DND-41 (cell line): ENCODE data around the gene GLI2.

ENCODE experiments used
- ATAC-seq: fragments of 200-7000 bp; cut with Tn5 transposase; 3 replicates; pipeline ENCODE4 v1.9.1; 2021; ENCODE audit warnings: low read depth; ENCODE audit not compliant: insufficient read depth
- DNase-seq: peaks from one replicate; pipeline ENCODE4 v3.0.0-alpha.2; 2020
- H2AFZ ChIP-seq: 2 replicates; pipeline ENCODE4 v1.6.0; 2012; ENCODE audit warnings: low read depth, low read length
- H3K27ac ChIP-seq: 2 replicates; pipeline ENCODE4 v1.5.1; 2012; ENCODE audit warnings: low read length, inconsistent platforms
- H3K27me3 ChIP-seq: fragments of 200-600 bp; sonication (generic); 2 replicates; pipeline ENCODE4 v1.6.0; 2012; ENCODE audit warnings: low read length, mild to moderate bottlenecking, inconsistent platforms; ENCODE audit not compliant: insufficient read depth, poor library complexity
- H3K36me3 ChIP-seq: 2 replicates; pipeline ENCODE4 v1.5.1; 2012; ENCODE audit warnings: low read length, inconsistent platforms; ENCODE audit not compliant: insufficient read depth
- H3K4me1 ChIP-seq: 2 replicates; pipeline ENCODE4 v1.5.1; 2012; ENCODE audit warnings: mild to moderate bottlenecking, low read length; ENCODE audit not compliant: insufficient read depth
- H3K4me2 ChIP-seq: 2 replicates; pipeline ENCODE4 v1.6.0; 2012; ENCODE audit warnings: mild to moderate bottlenecking, moderate library complexity, low read length, inconsistent platforms; ENCODE audit not compliant: insufficient read depth
- H3K4me3 ChIP-seq, 2 experiments: fragments of 200-600 bp in 1 of 2; shearing (Covaris generic) in 1 of 2; 2 replicates each; pipeline ENCODE4 v1.5.1; 2012 to 2016; ENCODE audit warnings: inconsistent platforms in 2 of 2, low read length in 2 of 2, mild to moderate bottlenecking in 2 of 2, low read depth in 1 of 2, moderate library complexity in 1 of 2
- H3K79me2 ChIP-seq: 2 replicates; pipeline ENCODE4 v1.6.0; 2012; ENCODE audit warnings: low read length, inconsistent platforms; ENCODE audit not compliant: insufficient read depth
- H3K9ac ChIP-seq: 2 replicates; pipeline ENCODE4 v1.6.0; 2012; ENCODE audit warnings: low read depth, mild to moderate bottlenecking, inconsistent platforms, low read length, moderate library complexity
- H3K9me3 ChIP-seq: 2 replicates; pipeline ENCODE4 v1.5.1; 2012; ENCODE audit warnings: low read length, moderate library complexity, mild to moderate bottlenecking, inconsistent platforms; ENCODE audit not compliant: insufficient read depth, severe bottlenecking
- H4K20me1 ChIP-seq: 2 replicates; pipeline ENCODE4 v1.6.0; 2012; ENCODE audit warnings: low read length; ENCODE audit not compliant: insufficient read depth
- EZH2 ChIP-seq: IDR thresholded peaks from 3 replicates; pipeline ENCODE4 v1.6.1; 2012; ENCODE audit warnings: borderline replicate concordance, low read depth, mild to moderate bottlenecking, moderate library complexity, low read length, inconsistent platforms; ENCODE audit not compliant: severe bottlenecking
- TF ChIP-seq, protein P1 (sequence below): IDR thresholded peaks from 2 replicates; pipeline ENCODE4 v1.5.1; 2012; ENCODE audit warnings: borderline replicate concordance, low read length, moderate library complexity, mild to moderate bottlenecking; ENCODE audit not compliant: poor library complexity, severe bottlenecking; ENCODE audit errors: extremely low read depth

The GLI2 gene

DNA sequence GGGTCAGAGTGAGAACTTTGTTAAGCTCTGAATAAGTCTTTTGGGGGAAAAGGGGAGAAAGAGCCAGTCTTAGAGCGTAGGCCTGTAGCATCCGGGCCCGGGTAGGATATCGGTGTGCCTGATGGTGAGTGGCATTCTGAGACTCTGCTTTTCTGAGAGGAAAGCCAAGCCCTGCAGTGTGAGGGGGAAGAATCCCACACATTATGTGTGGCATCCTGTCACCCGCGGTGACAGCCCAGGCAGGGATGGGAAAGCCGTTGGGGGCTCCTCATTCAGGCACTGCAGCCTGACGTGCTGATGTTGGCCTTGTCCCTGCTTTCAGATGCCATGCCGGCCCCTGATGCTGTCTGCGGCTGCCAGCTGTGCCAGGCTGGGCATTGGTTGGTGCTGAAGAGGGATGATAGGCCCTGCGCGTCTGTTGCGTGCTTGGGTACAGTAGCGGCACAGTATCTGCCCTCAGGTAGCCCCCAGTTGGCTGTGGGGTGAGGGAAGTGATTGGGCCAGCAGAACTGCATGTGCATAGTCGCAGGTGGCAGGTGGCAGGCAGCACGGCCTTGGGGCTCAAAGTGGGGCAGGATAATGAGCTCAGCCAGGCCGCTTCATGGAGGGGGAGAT, 37.6 kb downstream of the GLI2 start:
- H3K9me3 ChIP-seq: no peaks in the 10 kb centered on the region
- H3K36me3 ChIP-seq: no peaks in the 10 kb centered on the region
- TF ChIP-seq EZH2: no peak
- TF ChIP-seq, protein P1, sequence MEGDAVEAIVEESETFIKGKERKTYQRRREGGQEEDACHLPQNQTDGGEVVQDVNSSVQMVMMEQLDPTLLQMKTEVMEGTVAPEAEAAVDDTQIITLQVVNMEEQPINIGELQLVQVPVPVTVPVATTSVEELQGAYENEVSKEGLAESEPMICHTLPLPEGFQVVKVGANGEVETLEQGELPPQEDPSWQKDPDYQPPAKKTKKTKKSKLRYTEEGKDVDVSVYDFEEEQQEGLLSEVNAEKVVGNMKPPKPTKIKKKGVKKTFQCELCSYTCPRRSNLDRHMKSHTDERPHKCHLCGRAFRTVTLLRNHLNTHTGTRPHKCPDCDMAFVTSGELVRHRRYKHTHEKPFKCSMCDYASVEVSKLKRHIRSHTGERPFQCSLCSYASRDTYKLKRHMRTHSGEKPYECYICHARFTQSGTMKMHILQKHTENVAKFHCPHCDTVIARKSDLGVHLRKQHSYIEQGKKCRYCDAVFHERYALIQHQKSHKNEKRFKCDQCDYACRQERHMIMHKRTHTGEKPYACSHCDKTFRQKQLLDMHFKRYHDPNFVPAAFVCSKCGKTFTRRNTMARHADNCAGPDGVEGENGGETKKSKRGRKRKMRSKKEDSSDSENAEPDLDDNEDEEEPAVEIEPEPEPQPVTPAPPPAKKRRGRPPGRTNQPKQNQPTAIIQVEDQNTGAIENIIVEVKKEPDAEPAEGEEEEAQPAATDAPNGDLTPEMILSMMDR: no peak
- no peak overlapping the region for H3K9ac ChIP-seq
- no peak overlapping the region for H3K4me2 ChIP-seq
- H3K4me1 ChIP-seq: no peaks in the 10 kb centered on the region
- no peak overlapping the region for H3K27ac ChIP-seq
- no peak overlapping the region for H3K4me3 ChIP-seq
- H3K27me3 ChIP-seq: no peaks in the 10 kb centered on the region
- H4K20me1 ChIP-seq: no peaks in the 10 kb centered on the region; the same call in 1 of the 2 replicates
- ATAC-seq (no peak), DNase-seq (no peak)
- H2AFZ ChIP-seq: no peak overlapping the region
- H3K79me2 ChIP-seq: no peaks in the 10 kb centered on the region

DNA sequence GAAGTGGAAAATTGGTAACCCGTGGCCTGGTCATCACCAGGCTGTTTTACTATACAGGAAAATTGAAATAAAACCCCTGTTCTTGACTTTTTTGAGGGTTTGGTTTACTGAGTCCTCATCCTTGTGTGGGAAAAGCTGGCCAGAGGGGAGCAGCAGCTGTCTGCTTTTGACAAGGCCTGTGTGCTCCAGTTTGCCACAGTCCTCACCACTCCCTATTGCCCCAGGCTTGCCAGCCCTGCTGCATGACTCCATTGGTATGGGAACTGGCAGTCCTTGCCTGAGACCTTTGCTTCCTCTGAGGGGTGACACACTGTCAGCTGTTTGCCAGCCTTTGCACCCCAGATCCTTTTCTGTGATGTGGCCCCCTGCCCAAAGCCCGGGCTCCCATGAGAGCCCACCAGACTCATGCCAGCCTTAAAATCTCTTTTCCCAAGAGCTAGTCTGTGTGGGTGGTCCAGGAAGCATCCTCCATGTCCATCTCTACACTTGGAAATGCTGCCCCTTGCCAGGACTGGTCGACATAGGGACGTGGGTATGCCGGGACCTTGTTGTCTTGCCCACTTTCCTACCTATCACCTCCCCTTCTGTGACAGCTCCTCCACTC, 39.0 kb downstream of the GLI2 start:
- Histone ChIP-seq H3K79me2 (no peaks in the 10 kb centered on the region), H3K27me3 (no peaks in the 10 kb centered on the region), H3K27ac (no peak overlapping the region), H3K4me3 (no peak overlapping the region), H3K4me2 (no peak overlapping the region), H4K20me1 (peaks cover 4% of the 10 kb centered on the region), H3K4me1 (no peaks in the 10 kb centered on the region), H3K9ac (no peak overlapping the region), H3K36me3 (no peaks in the 10 kb centered on the region), H2AFZ (no peak overlapping the region), H3K9me3 (no peaks in the 10 kb centered on the region)
- DNase-seq (no peak), ATAC-seq (no peak)
- no peak for TF ChIP-seq EZH2
- TF ChIP-seq, protein P1: no peak

DNA sequence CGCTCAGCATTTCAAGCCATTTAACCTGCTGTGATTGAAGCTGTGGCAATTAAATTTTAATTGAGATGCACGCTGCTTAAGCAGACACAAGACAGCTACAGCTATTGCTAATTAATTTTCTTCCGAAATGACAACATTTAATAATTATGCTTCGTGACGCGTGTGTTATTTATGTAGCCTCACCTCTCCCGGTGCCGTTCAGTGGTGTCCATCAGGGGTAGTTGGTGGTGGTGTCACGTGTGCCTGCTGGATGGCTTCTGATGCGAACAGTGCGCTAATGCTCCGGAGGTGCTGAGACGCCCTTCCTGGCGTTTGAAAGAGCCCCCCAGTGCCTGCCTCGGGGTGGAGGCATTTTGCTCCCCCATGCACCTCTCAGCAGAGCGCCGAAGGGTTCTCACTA, 39.5 kb downstream of the GLI2 start:
- Histone ChIP-seq H3K27me3 (no peaks in the 10 kb centered on the region), H3K4me2 (no peak overlapping the region), H3K9me3 (no peaks in the 10 kb centered on the region), H3K4me3 (no peak overlapping the region), H3K9ac (no peak overlapping the region), H3K27ac (no peak overlapping the region), H3K79me2 (no peaks in the 10 kb centered on the region), H3K4me1 (no peaks in the 10 kb centered on the region), H2AFZ (no peak overlapping the region), H4K20me1 (peaks cover 4% of the 10 kb centered on the region), H3K36me3 (no peaks in the 10 kb centered on the region)
- TF ChIP-seq, protein P1: no peak
- TF ChIP-seq EZH2: no peak
- no peak for ATAC-seq
- no peak for DNase-seq
